SK-N-SH (cell line): Measurements from ENCODE around the gene TTLL12.

Experiments used
- CTCF ChIP-seq: fragments of 200-600 bp; sonication (generic); IDR thresholded peaks from 2 replicates; pipeline ENCODE4 v1.6.1; 2017; ENCODE audit warnings: antibody characterized with exemption, mild to moderate bottlenecking, moderate library complexity
- EP300 ChIP-seq, 2 experiments: IDR thresholded peaks; 2 replicates each; pipeline versions ENCODE4 v1.4.0 to v1.6.1; 2012; ENCODE audit warnings: borderline replicate concordance in 1 of 2, low read depth in 1 of 2, low read length in 1 of 2
- EZH2phosphoT487 ChIP-seq: fragments of 200-600 bp; sonication (generic); IDR thresholded peaks from 2 replicates; pipeline ENCODE4 v1.6.1; 2017; ENCODE audit warnings: low read depth, mixed run types, mild to moderate bottlenecking, antibody characterized with exemption, moderate library complexity, borderline replicate concordance

GRCh38 chr22:43179911-43180195, 7.1 kb downstream of the TTLL12 start:
- no peak for TF ChIP-seq EP300 (IDR thresholded peaks at IDR 0.05; ENCODE audit: borderline replicate concordance in 1 of 2, low read depth in 1 of 2, low read length in 1 of 2)
- TF ChIP-seq EZH2phosphoT487 = no peak
- no peak for TF ChIP-seq CTCF
